SK-N-SH treated with all-trans-retinoic acid at 6 μM for 48 hours (cell line): Measurements from ENCODE around the gene YY2.

Source experiments
- ARNTL ChIP-seq: fragments of 450-650 bp; formaldehyde crosslinking; IDR thresholded peaks from 2 replicates; pipeline ENCODE4 v1.5.0; 2020; ENCODE audit warnings: low read depth, mild to moderate bottlenecking, moderate library complexity, borderline replicate concordance
- BACH2 ChIP-seq: fragments of 250-450 bp; sonication (Bioruptor Pico); IDR thresholded peaks from 2 replicates; pipeline ENCODE4 v1.9.0; 2021; ENCODE audit warnings: mild to moderate bottlenecking, borderline replicate concordance
- ISL1 ChIP-seq: fragments of 250-450 bp; sonication (Bioruptor Pico); IDR thresholded peaks from 2 replicates; pipeline ENCODE4 v2.1.2; 2022; ENCODE audit warnings: mild to moderate bottlenecking, moderate library complexity
- PATZ1 ChIP-seq: fragments of 250-450 bp; sonication (Bioruptor Pico); IDR thresholded peaks from 2 replicates; pipeline ENCODE4 v1.8.0; 2020; ENCODE audit warnings: mild to moderate bottlenecking, moderate library complexity, borderline replicate concordance
- RARB ChIP-seq: fragments of 250-450 bp; sonication (Bioruptor Pico); IDR thresholded peaks from 2 replicates; pipeline ENCODE4 v1.8.0; 2021; ENCODE audit warnings: mild to moderate bottlenecking, moderate library complexity
- SNAI2 ChIP-seq: fragments of 250-450 bp; sonication (Bioruptor Pico); IDR thresholded peaks from 2 replicates; pipeline ENCODE4 v1.5.0; 2020; ENCODE audit warnings: mild to moderate bottlenecking, moderate library complexity
- TOX ChIP-seq: fragments of 250-450 bp; sonication (Bioruptor Pico); IDR thresholded peaks from 2 replicates; pipeline ENCODE4 v1.8.0; 2021; ENCODE audit warnings: mild to moderate bottlenecking, moderate library complexity, borderline replicate concordance
- ZFP3 ChIP-seq: fragments of 250-450 bp; sonication (Bioruptor Pico); IDR thresholded peaks from 2 replicates; pipeline ENCODE4 v1.5.0; 2020; ENCODE audit warnings: mild to moderate bottlenecking, moderate library complexity

GRCh38 chrX:21905953-21906352 is 50.2 kb downstream of the YY2 start:
- TF ChIP-seq ZFP3 (CRISPR knock-in tag) (no peak), SNAI2 (CRISPR knock-in tag) (no peak), BACH2 (CRISPR knock-in tag) (no peak), ARNTL (CRISPR knock-in tag) (no peak), TOX (CRISPR knock-in tag) (no peak), ISL1 (no peak), PATZ1 (CRISPR knock-in tag) (no peak), RARB (CRISPR knock-in tag) (no peak)
